GM19025 (cell line): ENCODE measurements around the gene SMARCC2.

Source experiments
- ATAC-seq: cut with Tn5 transposase; IDR thresholded peaks from one replicate; pipeline ENCODE4 v1.9.1; 2021; ENCODE audit warnings: mild to moderate bottlenecking, low read depth, moderate library complexity; ENCODE audit not compliant: unreplicated experiment

SMARCC2 gene

DNA sequence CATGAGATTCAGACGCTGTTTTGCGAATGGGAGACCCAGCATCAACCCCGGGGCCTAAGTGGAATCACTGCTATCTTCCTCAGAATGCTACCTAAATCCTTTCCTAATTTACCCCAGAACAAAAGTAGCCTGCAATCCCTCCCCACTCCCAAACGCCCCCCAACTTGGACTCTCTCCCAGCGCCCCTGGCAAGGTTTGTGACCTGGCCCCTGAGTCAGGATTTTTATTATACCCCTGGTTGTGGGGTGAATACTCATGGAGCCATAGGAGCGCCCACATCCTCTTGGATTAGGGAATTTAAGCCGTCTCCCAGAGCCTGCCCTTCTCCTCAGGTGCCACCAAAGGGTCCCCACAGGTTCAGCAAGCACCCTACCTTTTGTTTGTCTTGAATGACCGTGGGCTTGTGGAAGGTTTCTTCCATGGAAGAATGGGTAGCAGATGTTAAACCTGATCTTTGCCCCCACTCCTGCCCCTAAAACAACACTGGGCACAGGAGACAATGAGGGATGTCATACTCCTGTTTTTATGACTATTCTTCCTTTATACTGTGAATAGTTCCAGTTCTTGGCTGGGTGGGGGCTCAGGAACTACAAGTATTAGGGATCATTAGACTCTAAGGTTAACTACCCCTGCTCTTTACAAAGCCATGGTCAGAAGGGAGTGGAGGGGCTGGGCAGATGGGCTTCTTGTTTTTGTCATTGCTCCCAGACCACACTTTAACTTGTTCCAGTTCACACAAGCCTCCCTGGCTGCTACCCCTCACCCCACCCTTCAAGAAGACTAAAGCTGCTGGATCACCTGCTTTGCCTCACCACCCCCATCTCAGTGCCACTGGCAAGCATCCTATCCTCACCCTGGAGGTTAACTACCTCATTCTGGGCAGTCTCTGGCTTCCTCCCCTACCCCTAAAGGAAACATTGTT is 36.3 kb downstream of the SMARCC2 start:
- ATAC-seq = no peak

DNA sequence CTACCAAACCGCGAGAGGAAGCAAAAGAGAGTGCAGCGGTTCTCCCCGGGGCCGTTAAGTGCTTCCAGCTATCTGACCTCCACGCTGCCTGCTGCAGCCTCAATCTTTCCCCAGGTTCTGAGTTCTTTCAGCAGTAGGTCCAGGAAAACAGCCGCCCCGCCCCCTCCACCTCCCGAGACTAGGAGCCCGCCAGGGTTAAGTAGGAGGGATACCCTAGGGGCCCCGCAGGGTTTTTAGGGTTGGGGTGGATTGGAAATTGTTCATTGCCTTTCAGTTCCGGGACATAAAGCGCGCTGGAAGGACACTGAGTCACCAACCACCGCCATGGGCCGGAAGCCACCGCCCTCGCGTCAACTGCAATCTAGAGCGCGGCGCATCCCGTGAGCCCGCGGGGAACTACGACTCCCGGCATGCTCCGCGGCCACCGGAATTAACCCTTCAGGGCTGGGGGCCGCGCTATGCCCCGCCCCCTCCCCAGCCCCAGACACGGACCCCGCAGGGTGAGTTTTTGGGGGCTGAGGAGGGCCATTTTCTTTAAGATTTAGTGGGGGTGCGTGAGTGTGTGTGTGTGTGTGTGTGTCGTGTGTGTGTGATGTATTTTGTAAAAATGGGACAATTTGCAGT is 37.0 kb downstream of the SMARCC2 start, which contains the start of gene MYL6B:
Gene MYL6B, plus strand, starts transcription at position 456 of the 624 bp plus-strand sequence. CDS start 1,332 bp downstream, outside the sequence.
- peak; percentile 94 for ATAC-seq

DNA sequence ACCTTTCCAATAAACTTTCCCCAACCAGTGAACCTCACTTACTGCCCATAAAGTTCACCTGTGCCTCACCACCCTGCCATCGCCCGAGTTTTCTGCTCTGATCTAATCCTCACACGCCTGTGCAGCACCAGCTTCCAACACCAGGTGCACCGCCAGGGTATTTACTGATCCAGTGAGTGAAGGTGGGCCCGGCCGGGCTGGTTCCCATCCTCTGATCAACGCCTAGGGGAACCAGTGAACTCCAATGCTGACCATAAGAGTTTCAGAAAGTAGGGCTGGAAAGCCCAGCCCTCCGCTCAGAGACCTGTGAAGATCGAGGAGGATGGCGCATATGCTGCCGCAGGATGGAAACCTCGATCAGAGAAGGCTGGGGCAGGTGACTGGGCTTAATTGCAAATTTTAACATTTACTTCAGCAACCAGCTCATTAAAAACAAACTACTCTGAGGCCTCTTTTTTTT is 37.6 kb downstream of the SMARCC2 start:
- ATAC-seq = peak; percentile 41

DNA sequence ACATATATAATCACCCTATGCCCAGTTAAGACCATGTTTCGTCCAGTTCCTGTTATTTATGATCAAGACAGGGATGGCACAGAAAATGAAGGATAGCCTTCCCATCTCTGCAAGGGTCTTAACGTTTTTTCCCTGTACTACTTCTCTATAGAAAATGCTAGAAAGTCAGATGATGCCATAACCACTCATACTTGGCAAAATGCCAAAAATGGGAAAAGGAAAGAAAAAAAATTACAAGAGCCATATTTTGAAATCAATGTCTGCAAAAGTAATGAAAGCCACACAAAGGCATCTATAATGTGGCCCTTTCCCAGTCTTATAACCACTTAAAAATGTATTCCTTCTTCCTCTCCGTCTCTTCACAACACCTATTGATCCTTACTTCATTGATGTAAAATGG is 38.7 kb downstream of the SMARCC2 start:
- no peak for ATAC-seq

DNA sequence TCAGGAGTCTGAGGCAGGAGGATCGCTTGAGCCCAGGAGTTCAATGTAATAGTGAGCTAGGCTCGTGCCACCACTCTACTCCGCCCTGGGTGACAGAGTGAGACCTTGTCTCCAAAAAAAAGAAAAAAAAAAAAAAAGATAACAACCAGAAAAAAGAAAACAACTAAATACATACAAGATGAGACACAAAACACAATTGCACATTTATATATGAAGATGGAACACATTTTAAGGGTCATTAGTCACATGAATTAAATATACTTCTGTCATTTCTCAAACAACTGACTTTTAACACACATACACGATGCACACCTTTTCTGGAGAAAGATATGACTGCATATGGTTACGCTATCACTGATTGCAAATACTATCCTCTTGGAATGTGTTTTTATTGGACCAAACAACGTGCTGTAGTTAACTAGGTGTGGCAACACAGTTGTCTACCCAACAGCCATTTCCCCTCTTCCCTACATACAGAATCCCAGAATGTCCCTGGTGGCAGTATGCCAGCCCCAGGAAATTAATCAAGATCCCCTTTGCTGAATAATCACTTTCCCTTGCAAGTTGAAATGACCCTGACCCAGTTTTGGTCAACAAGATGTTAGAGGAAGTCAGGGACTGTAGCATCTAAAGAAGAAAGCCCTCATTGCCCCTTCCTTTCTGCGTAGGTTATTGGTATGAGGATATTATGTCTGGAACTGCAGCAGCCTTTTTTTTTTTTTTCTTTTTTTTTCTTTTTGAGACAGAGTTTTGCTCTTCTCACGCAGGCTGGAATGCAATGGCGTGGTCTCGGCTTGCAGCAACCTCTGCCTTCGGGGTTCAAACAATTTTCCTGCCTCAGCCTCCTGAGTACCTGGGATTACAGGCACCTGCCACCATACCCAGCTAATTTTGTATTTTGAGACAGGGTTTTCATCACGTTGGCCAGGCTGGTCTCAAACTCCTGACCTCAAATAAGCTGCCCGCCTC is 42.5 kb downstream of the SMARCC2 start:
- ATAC-seq = no peak

DNA sequence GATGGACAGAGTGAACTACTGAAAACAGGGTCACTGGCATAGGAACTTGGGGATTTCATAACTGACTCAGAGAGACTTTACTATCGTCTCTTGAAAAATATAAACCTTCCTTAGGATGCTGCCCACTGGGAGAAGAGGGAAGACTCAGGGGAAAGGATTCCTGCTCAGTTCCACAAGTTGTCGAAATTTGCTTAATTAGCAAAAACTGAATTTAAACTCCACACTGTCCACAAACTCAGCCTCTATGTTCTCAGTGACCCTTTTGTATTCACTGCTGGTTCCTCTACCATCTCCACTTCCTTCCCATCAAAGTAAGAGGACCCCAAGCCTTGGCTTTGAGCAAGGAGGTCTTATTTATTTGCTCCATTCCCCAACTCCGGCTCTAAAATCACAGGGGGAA is 44.1 kb downstream of the SMARCC2 start:
- no peak for ATAC-seq

DNA sequence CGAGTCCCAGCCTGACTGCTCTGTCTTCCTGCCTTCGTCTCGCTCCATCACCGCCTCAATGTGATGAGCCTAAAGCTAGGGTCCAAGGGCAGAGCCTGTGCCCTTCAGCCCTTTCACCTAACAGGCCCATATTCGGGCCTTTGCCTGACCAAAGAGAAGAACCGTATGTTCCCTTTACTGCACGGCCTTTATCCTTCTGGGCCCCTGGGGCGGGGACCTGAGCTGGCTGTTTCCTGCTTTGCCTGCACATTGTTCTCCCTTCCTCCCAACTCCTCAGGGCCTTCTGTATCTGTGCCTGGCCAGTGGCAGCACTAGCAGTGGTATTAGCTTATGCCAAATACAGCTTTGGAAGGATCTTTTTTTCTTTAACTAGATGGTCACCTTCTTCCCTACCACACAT is 45.4 kb downstream of the SMARCC2 start:
- ATAC-seq = no peak

DNA sequence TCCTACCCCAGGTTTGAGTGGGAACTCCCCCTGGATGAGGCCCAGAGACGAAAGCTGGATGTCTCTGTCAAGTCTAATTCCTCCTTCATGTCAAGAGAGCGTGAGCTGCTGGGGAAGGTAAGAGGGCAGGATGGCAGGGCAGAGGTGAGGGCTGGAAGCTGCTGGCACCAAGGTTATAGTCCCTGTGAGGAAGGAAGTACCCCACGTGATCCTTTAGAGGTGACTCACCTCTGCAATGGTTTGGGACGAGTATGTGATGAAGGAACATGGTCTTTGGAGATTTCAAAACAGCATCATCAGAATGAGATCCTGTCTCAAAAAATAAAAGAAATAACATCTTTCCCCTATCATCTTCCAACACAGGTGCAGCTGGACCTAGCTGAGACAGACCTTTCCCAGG is 46.1 kb downstream of the SMARCC2 start:
- ATAC-seq = no peak

DNA sequence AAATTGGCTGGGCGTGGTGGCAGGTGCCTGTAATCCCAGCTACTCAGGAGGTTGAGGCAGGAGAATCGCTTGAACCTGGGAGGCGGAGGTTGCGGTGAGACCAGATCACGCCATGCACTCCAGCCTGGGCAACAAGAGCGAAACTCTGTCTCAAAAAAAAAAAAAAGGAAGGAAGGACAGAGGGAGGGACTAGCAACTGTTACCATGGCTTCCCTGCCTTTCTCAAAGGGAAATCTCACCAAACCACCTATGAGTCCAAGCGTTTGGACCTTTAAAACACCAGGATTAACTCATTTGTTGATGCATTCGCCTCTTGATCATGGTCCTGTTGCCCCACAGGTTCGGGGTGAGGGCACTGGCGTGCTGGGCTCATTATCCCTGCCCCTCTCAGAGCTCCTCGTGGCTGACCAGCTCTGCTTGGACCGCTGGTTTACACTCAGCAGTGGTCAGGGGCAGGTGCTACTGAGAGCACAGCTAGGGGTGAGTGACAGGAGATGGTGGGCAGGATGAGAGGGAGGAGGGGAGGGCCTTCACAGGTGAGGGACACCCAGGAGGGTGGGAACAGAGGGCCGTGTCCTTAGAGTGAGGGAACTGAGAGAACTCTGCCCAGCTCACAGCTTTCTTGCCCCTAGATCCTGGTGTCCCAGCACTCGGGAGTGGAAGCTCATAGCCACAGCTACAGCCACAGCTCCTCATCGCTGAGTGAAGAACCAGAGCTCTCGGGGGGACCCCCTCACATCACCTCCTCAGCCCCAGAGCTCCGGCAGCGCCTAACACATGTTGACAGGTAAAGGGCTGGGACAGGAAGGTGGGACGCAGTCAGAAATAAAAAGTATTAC is 47.1 kb downstream of the SMARCC2 start:
- ATAC-seq = no peak

DNA sequence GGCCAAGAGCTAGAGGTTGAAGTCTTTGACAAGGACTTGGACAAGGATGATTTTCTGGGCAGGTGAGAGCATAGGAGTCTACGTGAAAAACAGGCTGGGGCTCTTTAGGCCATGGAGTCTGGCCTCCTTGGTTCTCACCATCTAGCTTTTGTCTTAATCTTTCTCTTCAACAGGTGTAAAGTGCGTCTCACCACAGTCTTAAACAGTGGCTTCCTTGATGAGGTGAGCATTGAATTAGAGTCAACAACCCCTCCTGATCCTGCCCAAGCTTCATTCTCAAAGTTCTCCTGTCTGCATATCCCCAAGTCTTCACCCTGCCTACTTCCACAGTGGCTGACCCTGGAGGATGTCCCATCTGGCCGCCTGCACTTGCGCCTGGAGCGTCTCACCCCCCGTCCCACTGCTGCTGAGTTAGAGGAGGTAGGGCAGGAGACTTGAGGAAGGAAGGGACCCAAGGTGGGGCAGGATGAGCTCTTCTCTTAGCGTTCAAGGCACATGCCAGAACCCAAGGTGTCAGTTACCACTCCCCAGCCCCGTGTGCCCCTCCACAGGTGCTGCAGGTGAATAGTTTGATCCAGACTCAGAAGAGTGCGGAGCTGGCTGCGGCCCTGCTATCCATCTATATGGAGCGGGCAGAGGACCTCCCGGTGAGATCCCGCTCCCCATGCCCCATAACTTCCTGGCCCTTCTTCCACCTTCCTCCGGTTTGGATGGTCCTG is 51.3 kb downstream of the SMARCC2 start:
- no peak for ATAC-seq

DNA sequence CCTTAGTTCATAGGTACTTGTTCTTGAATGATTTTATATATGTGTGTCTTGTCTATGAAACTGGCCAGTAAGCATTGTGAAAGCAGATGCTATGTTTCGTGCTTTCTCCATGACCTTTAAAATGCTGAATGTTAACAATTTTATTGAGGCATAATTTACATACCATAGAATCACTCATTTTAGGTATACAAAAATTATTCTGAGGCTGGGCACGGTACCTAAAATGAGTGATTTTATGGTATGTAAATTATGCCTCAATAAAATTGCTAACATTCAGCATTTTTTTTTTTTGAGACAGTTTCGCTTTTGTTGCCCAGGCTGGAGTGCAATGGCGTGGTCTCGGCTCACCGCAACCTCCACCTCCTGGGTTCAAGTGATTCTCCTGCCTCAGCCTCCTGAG is 54.4 kb downstream of the SMARCC2 start:
- ATAC-seq = no peak

DNA sequence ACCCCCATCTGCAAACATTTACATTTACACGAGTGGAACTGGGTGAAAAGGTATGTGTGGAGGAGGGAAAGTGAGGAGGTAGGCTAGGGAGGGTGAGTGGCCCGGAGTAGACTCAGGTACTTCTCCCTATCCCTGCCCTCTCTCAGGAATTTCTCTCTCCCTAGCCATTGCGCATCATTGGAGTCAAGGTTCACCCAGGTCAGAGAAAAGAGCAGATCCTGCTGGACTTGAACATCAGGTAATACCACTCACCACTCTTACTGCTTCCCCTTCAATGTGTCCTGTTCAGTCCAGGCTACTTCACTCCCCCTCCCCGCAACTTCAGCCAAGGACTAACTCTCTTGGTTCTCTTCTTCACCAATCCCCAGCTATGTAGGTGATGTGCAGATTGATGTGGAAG is 58.4 kb downstream of the SMARCC2 start:
- ATAC-seq = no peak

DNA sequence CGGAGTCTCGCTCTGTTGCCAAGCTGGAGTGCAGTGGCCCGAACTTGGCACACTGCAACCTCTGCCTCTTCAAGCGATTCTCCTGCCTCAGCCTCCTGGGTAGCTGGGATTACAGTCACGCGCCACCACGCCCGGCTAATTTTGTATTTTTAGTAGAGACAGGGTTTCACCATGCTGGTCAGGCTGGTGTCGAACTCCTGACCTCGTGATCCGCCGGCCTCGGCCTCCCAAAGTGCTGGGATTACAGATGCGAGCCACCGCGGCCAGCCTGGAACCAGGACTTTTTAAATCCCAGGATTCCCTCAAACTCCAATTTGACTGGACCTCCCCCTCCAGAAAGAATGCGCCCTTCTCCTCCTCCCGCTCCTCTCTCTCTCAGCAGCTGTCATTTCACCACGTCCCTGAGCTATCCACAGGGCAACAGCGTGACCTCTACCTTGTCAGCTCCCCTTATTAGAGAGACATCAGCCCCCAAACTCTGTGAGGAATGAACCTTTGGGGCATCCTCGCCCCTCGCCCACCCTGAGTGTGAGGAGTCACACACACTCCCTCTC is 59.3 kb downstream of the SMARCC2 start:
- no peak for ATAC-seq

DNA sequence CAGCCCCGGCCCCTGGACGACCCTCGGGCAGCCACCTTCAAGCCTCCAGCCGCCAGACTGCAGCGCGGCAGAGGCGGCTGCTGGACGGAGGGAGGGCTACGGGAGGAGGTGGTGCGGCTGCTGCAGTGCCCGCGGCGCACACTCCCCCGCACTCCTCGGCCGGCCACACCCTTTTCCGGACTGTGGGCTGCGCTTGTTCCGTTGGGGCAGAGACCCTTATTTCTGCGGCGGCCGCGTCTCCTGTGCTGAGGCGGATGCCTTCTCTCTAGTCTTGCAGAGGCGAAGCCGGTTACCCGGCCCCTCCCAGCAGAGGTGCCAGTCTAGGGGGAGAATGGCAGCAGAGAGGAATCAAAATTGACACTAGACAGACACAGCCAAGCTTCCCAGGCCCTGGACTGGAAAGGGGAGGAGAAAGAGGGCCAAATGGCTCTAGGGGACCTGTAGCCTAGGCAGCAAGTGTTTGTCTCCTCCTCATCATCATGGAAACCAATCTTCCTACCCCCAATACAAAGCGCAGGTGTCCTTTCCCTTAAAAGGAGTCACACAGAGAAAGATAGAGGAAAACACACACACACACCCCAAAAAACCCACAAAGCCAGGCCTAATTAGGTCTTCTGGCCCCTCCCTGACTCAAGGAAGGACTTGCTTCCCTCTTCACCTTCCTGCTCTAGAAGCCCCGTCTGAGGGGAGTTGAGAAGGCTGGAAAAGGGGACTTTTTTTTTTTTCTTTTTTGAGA is 59.9 kb downstream of the SMARCC2 start:
- peak; percentile 25 for ATAC-seq

DNA sequence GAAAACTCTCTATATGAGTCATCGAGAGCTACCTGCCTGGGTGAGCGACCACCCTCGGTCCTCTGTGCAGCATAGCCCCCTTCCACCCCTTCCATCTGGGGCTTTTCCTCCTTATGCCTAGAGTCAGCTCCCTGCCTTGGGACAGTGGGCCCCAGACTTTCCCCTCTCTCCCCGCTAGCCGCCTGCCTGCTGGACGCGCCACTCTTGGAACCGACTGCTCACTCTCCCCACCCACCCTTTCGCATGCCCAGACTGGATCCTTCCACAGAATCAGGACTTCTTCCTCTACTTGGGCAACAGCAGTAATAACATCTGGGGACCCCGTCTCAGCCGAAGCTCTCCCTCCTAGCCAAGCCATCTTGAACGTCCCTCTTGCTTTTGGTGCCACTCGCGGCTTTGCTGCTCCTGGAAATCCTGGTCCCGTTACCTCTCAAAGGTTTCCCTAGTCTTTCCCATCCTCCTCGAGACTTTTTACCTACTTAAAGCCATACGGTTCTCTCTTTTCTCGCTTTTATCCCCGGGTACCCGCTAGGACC is 60.5 kb downstream of the SMARCC2 start:
- no peak for ATAC-seq

DNA sequence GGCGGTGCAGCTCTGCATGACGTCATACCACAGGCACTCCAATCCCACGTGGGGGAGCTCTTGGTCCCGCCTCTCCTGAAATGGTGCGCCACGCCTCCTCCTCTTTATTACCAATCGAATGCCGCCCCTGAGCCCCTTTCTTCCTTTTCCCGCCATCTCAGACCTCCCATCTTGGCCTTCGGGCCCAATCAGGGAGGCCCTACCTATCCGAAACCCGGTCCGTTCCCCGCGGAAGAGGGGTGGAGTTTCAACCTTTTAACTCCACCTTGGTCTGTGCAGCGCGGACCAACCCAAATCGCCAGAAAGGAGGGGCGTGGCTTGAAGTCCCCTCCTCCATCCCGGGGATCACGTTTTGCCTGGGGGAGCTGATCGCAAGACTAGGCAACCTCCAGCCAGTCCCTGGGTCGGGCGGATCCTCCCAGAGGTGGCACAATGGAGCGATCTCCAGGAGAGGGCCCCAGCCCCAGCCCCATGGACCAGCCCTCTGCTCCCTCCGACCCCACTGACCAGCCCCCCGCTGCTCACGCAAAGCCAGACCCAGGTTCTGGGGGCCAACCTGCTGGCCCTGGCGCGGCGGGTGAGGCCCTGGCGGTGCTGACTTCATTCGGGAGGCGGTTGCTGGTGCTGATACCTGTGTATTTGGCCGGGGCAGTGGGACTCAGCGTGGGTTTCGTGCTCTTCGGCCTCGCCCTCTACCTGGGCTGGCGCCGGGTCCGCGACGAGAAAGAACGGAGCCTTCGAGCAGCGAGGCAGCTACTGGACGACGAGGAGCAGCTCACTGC is 61.2 kb downstream of the SMARCC2 start, which contains the start of gene ESYT1:
Gene ESYT1, plus strand, starts transcription at position 380 of the 782 bp plus-strand sequence. Its CDS starts 53 bp downstream, at position 433.
- ATAC-seq = peak; percentile 91

DNA sequence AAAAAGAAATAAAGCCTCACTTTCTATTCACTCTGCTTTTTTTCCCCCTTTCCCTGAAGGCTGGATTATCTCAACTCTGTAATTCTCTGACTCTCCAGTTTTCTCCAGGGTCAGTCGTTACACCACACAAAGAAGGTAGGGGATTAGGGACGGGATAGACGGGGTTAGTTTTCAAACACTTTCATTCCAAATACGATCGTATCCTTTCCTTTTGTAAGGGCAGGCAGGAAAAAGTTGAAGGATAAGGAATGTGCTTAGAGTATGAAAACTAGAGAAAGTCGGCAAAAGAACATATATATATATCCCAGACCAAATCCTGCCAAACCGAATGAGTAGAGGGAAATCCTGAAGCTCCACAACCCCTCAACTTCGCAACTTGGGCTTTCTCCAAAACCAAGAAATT is 61.8 kb downstream of the SMARCC2 start:
- ATAC-seq = no peak
